ENCODE results near the gene ZNF281. TPM values are rescaled to one million over a fixed set of nuclear protein-coding genes. Genes with fewer than 3 reads are reported as not detected.
"Not testable (repeated sequence)": the region's sequence is repeated elsewhere in the genome, so short reads cannot be mapped to it uniquely, and the experiment has no call there.

Gene ZNF281
- total RNA-seq, 1 experiment from 2014 or later = 23.3 TPM

- RAD21 ChIA-PET (ENCODE audit: low non-redundant PET in 1 of 2, low total read pairs in 2 of 2, uncharacterized antibody in 2 of 2, unreplicated experiment in 2 of 2); H4K20me1 ChIP-seq (ENCODE audit: insufficient read depth); H3K9me2 ChIP-seq (ENCODE audit: insufficient read depth); H3K27me3 ChIP-seq (ENCODE audit: insufficient read depth, low read length); ATAC-seq; CTCF ChIA-PET; H3K9ac ChIP-seq (ENCODE audit: low read length); POLR2A ChIA-PET; H3K9me3 ChIP-seq (ENCODE audit: control insufficient read depth in 1 of 2, insufficient read depth in 1 of 2, low read depth in 1 of 2, low read length in 2 of 2); BruUV-seq (replicated peaks); intact Hi-C loops (cut with micrococcal nuclease); H3K36me3 ChIP-seq (ENCODE audit: control insufficient read depth in 1 of 2, insufficient read depth in 2 of 2, low read length in 2 of 2); H3K27ac ChIP-seq (ENCODE audit: low read depth, low read length): not testable (repeated sequence)
- Histone ChIP-seq H3K4me2 (ENCODE audit: low read length) (peak overlapping the region; percentile 60), H3K4me3 (replicated peaks in 1 of 2; ENCODE audit: low read depth in 1 of 2, low read length in 2 of 2) (peak overlapping the region in 1 of 2 experiments; percentile 25; a peak in 1 of 4 replicates), H3K4me1 (ENCODE audit: control insufficient read depth in 1 of 2, insufficient read depth in 2 of 2, low read length in 2 of 2) (peaks cover 41 to 80% of the 10 kb centered on the region in 2 experiments), H2AFZ (ENCODE audit: low read depth, low read length, poor library complexity, severe bottlenecking) (peak overlapping the region; percentile 96), H3K79me2 (ENCODE audit: insufficient read depth, low read length) (peaks cover 10% of the 10 kb centered on the region)
- DNase-seq (ENCODE audit: low read depth, low spot score) = peak; percentile 4
- TF ChIP-seq CEBPB (IDR thresholded peaks at IDR 0.05; ENCODE audit: low read depth) = peak; percentile 74; the same call in 1 of the 2 replicates
These were observed 3.9 kb upstream of the ZNF281 start for GRCh38 chr1:200413766-200414165.

GRCh38 chr1:200411406-200412257 is 1.8 kb upstream of the ZNF281 start:
- Histone ChIP-seq H3K79me2 (ENCODE audit: insufficient read depth, low read length) (peaks cover 32% of the 10 kb centered on the region), H3K36me3 (ENCODE audit: control insufficient read depth in 1 of 2, insufficient read depth in 2 of 2, low read length in 2 of 2) (peaks cover 3 to 22% of the 10 kb centered on the region in 2 experiments; a peak in 2 of 4 replicates), H3K4me1 (ENCODE audit: control insufficient read depth in 1 of 2, insufficient read depth in 2 of 2, low read length in 2 of 2) (peaks cover 36 to 71% of the 10 kb centered on the region in 2 experiments), H3K4me3 (replicated peaks in 1 of 2; ENCODE audit: low read depth in 1 of 2, low read length in 2 of 2) (no peak overlapping the region), H3K27ac (ENCODE audit: low read depth, low read length) (no peak overlapping the region; the same call in 1 of the 2 replicates), H4K20me1 (ENCODE audit: insufficient read depth) (no peaks in the 10 kb centered on the region; the same call in 1 of the 2 replicates), H3K4me2 (ENCODE audit: low read length) (peak overlapping the region; percentile 93), H3K9me2 (ENCODE audit: insufficient read depth) (no peaks in the 10 kb centered on the region), H2AFZ (ENCODE audit: low read depth, low read length, poor library complexity, severe bottlenecking) (peak overlapping the region; percentile 72), H3K9me3 (ENCODE audit: control insufficient read depth in 1 of 2, insufficient read depth in 1 of 2, low read depth in 1 of 2, low read length in 2 of 2) (no peaks in the 10 kb centered on the region), H3K27me3 (ENCODE audit: insufficient read depth, low read length) (no peaks in the 10 kb centered on the region), H3K9ac (ENCODE audit: low read length) (no peak overlapping the region)
- intact Hi-C loops (cut with micrococcal nuclease) = loop anchor here (2.0 kb wide), 1 partner anchor 77 kb away; no protein-coding TSS in a partner anchor
- ChIA-PET CTCF (no interaction called here), POLR2A (interaction anchor here (0.6 to 0.9 kb wide), 2 partner anchors 21 to 573 kb away, joined by 3 read pairs; no protein-coding TSS in a partner anchor), RAD21 (ENCODE audit: low non-redundant PET in 1 of 2, low total read pairs in 2 of 2, uncharacterized antibody in 2 of 2, unreplicated experiment in 2 of 2) (no interaction called here)
- ATAC-seq (no peak), DNase-seq (ENCODE audit: low read depth, low spot score) (no peak)
- no TSS peak for BruUV-seq (replicated peaks)
- no peak for TF ChIP-seq FOSL1 (IDR thresholded peaks at IDR 0.05; ENCODE audit: low read depth)
- no peak for TF ChIP-seq ELF1 (IDR thresholded peaks at IDR 0.05; ENCODE audit: borderline replicate concordance, low read depth)
- TF ChIP-seq ZFX (IDR thresholded peaks at IDR 0.05) = no peak
- no peak for TF ChIP-seq SIN3A (IDR thresholded peaks at IDR 0.05; ENCODE audit: low read depth)
- no peak for TF ChIP-seq TCF7L2 (IDR thresholded peaks at IDR 0.05; ENCODE audit: borderline replicate concordance, extremely low read depth, insufficient read depth, insufficient read length)
- no peak for TF ChIP-seq CEBPB (IDR thresholded peaks at IDR 0.05; ENCODE audit: low read depth)
- TF ChIP-seq ZBTB33 (IDR thresholded peaks at IDR 0.05; ENCODE audit: extremely low read depth, insufficient replicate concordance, low read length) = no peak
- no peak for TF ChIP-seq ATF3 (IDR thresholded peaks at IDR 0.05)
- no peak for TF ChIP-seq MAX (IDR thresholded peaks at IDR 0.05)
- no peak for TF ChIP-seq POLR2A (IDR thresholded peaks at IDR 0.05; ENCODE audit: borderline replicate concordance, extremely low read depth, insufficient read depth, insufficient read length)
- TF ChIP-seq REST (IDR thresholded peaks at IDR 0.05; ENCODE audit: low read depth) = no peak
- TF ChIP-seq JUND (IDR thresholded peaks at IDR 0.05) = no peak
- no peak for TF ChIP-seq EZH2phosphoT487 (IDR thresholded peaks at IDR 0.05; ENCODE audit: borderline replicate concordance)

All from HCT116 (cell line).